ENCODE results near the gene A4GALT.
"Not testable (repeated sequence)": the region's sequence is repeated elsewhere in the genome, so short reads cannot be mapped to it uniquely, and the experiment has no call there.

Gene A4GALT

GRCh38 chr22:42740320-42740719 is 19.6 kb upstream of the A4GALT start:
- DNase-seq = not testable (repeated sequence)

GRCh38 chr22:42734406-42734805 is 13.7 kb upstream of the A4GALT start:
- no peak for DNase-seq

- DNase-seq = not testable (repeated sequence)
Observed at GRCh38 chr22:42733394-42733793, 12.7 kb upstream of the A4GALT start.

- no peak for DNase-seq
Observed at GRCh38 chr22:42732081-42732480, 11.4 kb upstream of the A4GALT start.

- no peak for DNase-seq
Observed at GRCh38 chr22:42726811-42727210, 6.1 kb upstream of the A4GALT start.

- no peak for DNase-seq
Observed at GRCh38 chr22:42725606-42726355, 5.1 kb upstream of the A4GALT start.

GRCh38 chr22:42724062-42724461 is 3.4 kb upstream of the A4GALT start:
- no peak for DNase-seq

GRCh38 chr22:42721045-42721434 is 370 bp upstream of the A4GALT start:
- no peak for DNase-seq

- no peak for DNase-seq
Observed at GRCh38 chr22:42719656-42720262, 911 bp downstream of the A4GALT start.

- no peak for DNase-seq
Observed at GRCh38 chr22:42719133-42719532, 1.5 kb downstream of the A4GALT start.

- no peak for DNase-seq
Observed at GRCh38 chr22:42717197-42717928, 3.3 kb downstream of the A4GALT start.

- no peak for DNase-seq
Observed at GRCh38 chr22:42716649-42717127, 4.0 kb downstream of the A4GALT start.

GRCh38 chr22:42716221-42716620 is 4.4 kb downstream of the A4GALT start:
- DNase-seq = no peak

GRCh38 chr22:42714768-42715390 is 5.8 kb downstream of the A4GALT start:
- no peak for DNase-seq

GRCh38 chr22:42714308-42714707 is 6.4 kb downstream of the A4GALT start:
- no peak for DNase-seq

GRCh38 chr22:42711895-42712837 is 8.5 kb downstream of the A4GALT start:
- DNase-seq = no peak

- no peak for DNase-seq
Observed at GRCh38 chr22:42711281-42711731, 9.4 kb downstream of the A4GALT start.

- DNase-seq = no peak
Observed at GRCh38 chr22:42708417-42708816, 12.3 kb downstream of the A4GALT start.

- DNase-seq = no peak
Observed at GRCh38 chr22:42707496-42707895, 13.2 kb downstream of the A4GALT start.

- DNase-seq = no peak
Observed at GRCh38 chr22:42704896-42705295, 15.8 kb downstream of the A4GALT start.

GRCh38 chr22:42702675-42703074 is 18.0 kb downstream of the A4GALT start:
- DNase-seq = no peak

- DNase-seq = no peak
Observed at GRCh38 chr22:42701694-42702093, 19.0 kb downstream of the A4GALT start.
